H9 (cell line): ENCODE results near the gene LBHD2. TPM values are rescaled to one million over a fixed set of nuclear protein-coding genes. Genes with fewer than 3 reads are reported as not detected.

ENCODE experiments used
- DNase-seq: peaks from one replicate; pipeline ENCODE4 v3.0.0-alpha.2; 2017
- H2AFZ ChIP-seq: one replicate; pipeline ENCODE4 v1.6.1; 2013; ENCODE audit warnings: mild to moderate bottlenecking, low read length, control low read depth, moderate library complexity
- H2AK5ac ChIP-seq: 2 replicates; pipeline ENCODE4 v1.6.1; 2013; ENCODE audit warnings: low read length, control low read depth, mixed read lengths; ENCODE audit not compliant: insufficient read length
- H2BK120ac ChIP-seq: one replicate; pipeline ENCODE4 v1.6.1; 2013; ENCODE audit warnings: low read depth, mild to moderate bottlenecking, low read length, control low read depth, inconsistent platforms; ENCODE audit not compliant: poor library complexity, severe bottlenecking
- H2BK12ac ChIP-seq: 2 replicates; pipeline ENCODE4 v1.6.1; 2013; ENCODE audit warnings: low read length, control low read depth, mixed read lengths, low read depth; ENCODE audit not compliant: insufficient read length
- H2BK15ac ChIP-seq: 2 replicates; pipeline ENCODE4 v1.6.1; 2013; ENCODE audit warnings: low read depth, low read length, control low read depth
- H2BK20ac ChIP-seq: one replicate; pipeline ENCODE4 v1.6.1; 2013; ENCODE audit warnings: low read depth, mild to moderate bottlenecking, low read length, control low read depth, inconsistent platforms; ENCODE audit not compliant: poor library complexity, severe bottlenecking
- H2BK5ac ChIP-seq: 2 replicates; pipeline ENCODE4 v1.6.1; 2013; ENCODE audit warnings: low read length, control low read depth, mixed read lengths; ENCODE audit not compliant: insufficient read length
- H3K14ac ChIP-seq: 2 replicates; pipeline ENCODE4 v1.6.1; 2013; ENCODE audit warnings: low read length, control low read depth; ENCODE audit not compliant: insufficient read depth
- H3K18ac ChIP-seq: 2 replicates; pipeline ENCODE4 v1.6.1; 2013; ENCODE audit warnings: low read depth, mild to moderate bottlenecking, mixed read lengths, low read length, control low read depth; ENCODE audit not compliant: insufficient read length
- H3K23ac ChIP-seq: 2 replicates; pipeline ENCODE4 v1.6.1; 2013; ENCODE audit warnings: low read length, control low read depth, mixed read lengths, low read depth; ENCODE audit not compliant: insufficient read length
- H3K23me2 ChIP-seq: 2 replicates; pipeline ENCODE4 v1.6.1; 2013; ENCODE audit warnings: low read depth, mild to moderate bottlenecking, mixed read lengths, low read length, control low read depth; ENCODE audit not compliant: insufficient read length, poor library complexity, severe bottlenecking
- H3K27ac ChIP-seq: 2 replicates; pipeline ENCODE4 v1.5.1; 2013; ENCODE audit warnings: low read length, control low read depth, mixed read lengths, low read depth; ENCODE audit not compliant: insufficient read length
- H3K27me3 ChIP-seq: 2 replicates; pipeline ENCODE4 v1.6.1; 2013; ENCODE audit warnings: low read length, control low read depth, inconsistent platforms; ENCODE audit not compliant: insufficient read depth
- H3K4ac ChIP-seq: 2 replicates; pipeline ENCODE4 v1.6.1; 2013; ENCODE audit warnings: low read depth, mild to moderate bottlenecking, control low read depth, inconsistent platforms, low read length, moderate library complexity
- H3K4me1 ChIP-seq: 2 replicates; pipeline ENCODE4 v1.6.1; 2013; ENCODE audit warnings: low read length, control low read depth, inconsistent platforms; ENCODE audit not compliant: insufficient read depth
- H3K4me2 ChIP-seq: 2 replicates; pipeline ENCODE4 v1.6.1; 2013; ENCODE audit warnings: low read length, control low read depth, mixed read lengths; ENCODE audit not compliant: insufficient read length, insufficient read depth
- H3K56ac ChIP-seq: 2 replicates; pipeline ENCODE4 v1.6.1; 2013; ENCODE audit warnings: low read depth, mild to moderate bottlenecking, mixed read lengths, low read length, control low read depth; ENCODE audit not compliant: insufficient read length
- H3K79me1 ChIP-seq: 2 replicates; pipeline ENCODE4 v1.6.1; 2013; ENCODE audit warnings: low read depth, mild to moderate bottlenecking, moderate library complexity, low read length, control low read depth, inconsistent platforms; ENCODE audit not compliant: insufficient read depth, poor library complexity, severe bottlenecking
- H3K79me2 ChIP-seq: 2 replicates; pipeline ENCODE4 v1.6.1; 2013; ENCODE audit warnings: low read length, control low read depth, inconsistent platforms; ENCODE audit not compliant: insufficient read depth
- H3K9ac ChIP-seq: 2 replicates; pipeline ENCODE4 v1.6.1; 2013; ENCODE audit warnings: low read length, control low read depth, mixed read lengths; ENCODE audit not compliant: insufficient read length; ENCODE audit errors: extremely low read depth
- H3K9me3 ChIP-seq: one replicate; pipeline ENCODE4 v1.6.1; 2013; ENCODE audit warnings: low read depth, low read length, inconsistent platforms; ENCODE audit not compliant: control insufficient read depth
- H3T11ph ChIP-seq: one replicate; pipeline ENCODE4 v1.6.1; 2013; ENCODE audit warnings: mild to moderate bottlenecking, low read length, control low read depth, inconsistent platforms
- H4K20me1 ChIP-seq: one replicate; pipeline ENCODE4 v1.6.1; 2013; ENCODE audit not compliant: control insufficient read depth, insufficient read length, insufficient read depth
- H4K5ac ChIP-seq: 2 replicates; pipeline ENCODE4 v1.6.1; 2013; ENCODE audit warnings: low read depth, mild to moderate bottlenecking, mixed read lengths, low read length, control low read depth; ENCODE audit not compliant: insufficient read length
- H4K8ac ChIP-seq: replicated peaks from 2 replicates; pipeline ENCODE4 v1.6.1; 2013; ENCODE audit warnings: low read length, control low read depth, mixed read lengths, low read depth; ENCODE audit not compliant: insufficient read length
- H4K91ac ChIP-seq: 2 replicates; pipeline ENCODE4 v1.6.1; 2013; ENCODE audit warnings: low read depth, mild to moderate bottlenecking, moderate library complexity, mixed read lengths, low read length, control low read depth; ENCODE audit not compliant: insufficient read length
- H3K27ac Mint-ChIP-seq, 3 experiments: 2 replicates in 2 of 3; 3 replicates in 1 of 3; pipeline ENCODE4 v1.8.0; 2020 to 2021; ENCODE audit warnings: mixed read lengths in 3 of 3, mild to moderate bottlenecking in 1 of 3, moderate library complexity in 1 of 3
- H3K27me3 Mint-ChIP-seq: 2 replicates; pipeline ENCODE4 v1.8.0; 2021; ENCODE audit warnings: low read depth, mild to moderate bottlenecking, moderate library complexity, mixed read lengths
- H3K36me3 Mint-ChIP-seq, 3 experiments: 2 replicates in 2 of 3; 3 replicates in 1 of 3; pipeline ENCODE4 v1.8.0; 2020 to 2021; ENCODE audit warnings: low read depth in 3 of 3, mixed read lengths in 3 of 3; ENCODE audit not compliant: insufficient read depth in 1 of 3
- H3K4me1 Mint-ChIP-seq, 2 experiments: 2 replicates each; pipeline ENCODE4 v1.8.0; 2020; ENCODE audit warnings: mixed read lengths in 2 of 2
- H3K4me3 Mint-ChIP-seq, 2 experiments: 2 replicates in 1 of 2; 3 replicates in 1 of 2; pipeline ENCODE4 v1.8.0; 2020 to 2021; ENCODE audit warnings: mild to moderate bottlenecking in 2 of 2, mixed read lengths in 2 of 2, moderate library complexity in 1 of 2
- H3K9me3 Mint-ChIP-seq, 2 experiments: 2 replicates in 1 of 2; 3 replicates in 1 of 2; pipeline ENCODE4 v1.8.0; 2020; ENCODE audit warnings: mild to moderate bottlenecking in 2 of 2, mixed read lengths in 2 of 2, moderate library complexity in 1 of 2
- WGBS: extraction: QIAGEN DNeasy Blood & Tissue Kit; methylation state at CpG from one replicate; pipeline ENCODE4 v1.1.7; 2013; ENCODE audit warnings: missing lambda C conversion rate, low lambda C conversion rate, mixed read lengths; ENCODE audit not compliant: insufficient read length; ENCODE audit errors: extremely low coverage; 5-methylcytosine and 5-hydroxymethylcytosine counted together
- total RNA-seq: library from RNA; stranded (reverse); gene quantifications from 2 replicates; pipeline ENCODE4 v1.2.1, GENCODE V29; 2021
- TF ChIP-seq, protein P1 (sequence below): fragments of 200-600 bp; sonication (generic); conservative IDR thresholded peaks from 3 replicates; pipeline ENCODE4 v1.8.0; 2021; ENCODE audit warnings: antibody characterized with exemption, mild to moderate bottlenecking

LBHD2 gene
- total RNA-seq, 1 experiment from 2014 or later = not detected

DNA sequence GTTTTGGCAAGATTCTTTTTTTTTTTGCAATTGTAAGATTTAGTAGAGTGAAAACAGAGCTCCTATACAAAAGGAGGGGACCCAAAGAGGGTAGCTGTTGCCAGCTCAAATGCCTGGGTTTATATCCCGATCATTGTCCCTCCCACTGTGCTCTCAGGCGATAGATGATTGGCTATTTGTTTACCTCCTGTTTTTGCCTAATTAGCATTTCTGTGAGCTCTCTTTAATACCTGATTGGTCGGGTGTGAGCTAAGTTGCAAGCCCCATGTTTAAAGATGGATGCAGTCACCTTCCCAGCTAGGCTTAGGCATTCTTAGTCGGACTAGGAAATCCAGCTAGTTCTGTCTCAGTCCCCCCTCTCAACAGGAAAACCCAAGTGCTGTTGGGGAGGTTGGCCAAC, 12.4 kb downstream of the LBHD2 start:
- H3K4me2 ChIP-seq = no peak overlapping the region
- Mint-ChIP-seq H3K27me3 (peaks cover 7% of the 10 kb centered on the region), H3K9me3 (no peaks in the 10 kb centered on the region), H3K4me1 (peaks cover 13 to 44% of the 10 kb centered on the region in 2 experiments), H3K4me3 (peak overlapping the region in 1 of 2 experiments; percentile 43; a peak in 2 of 5 replicates), H3K36me3 (no peaks in the 10 kb centered on the region), H3K27ac (peak overlapping the region in 2 of 3 experiments; percentile 5 to 88; a peak in 3 of 7 replicates)
- H4K20me1 ChIP-seq = no peaks in the 10 kb centered on the region
- no peak for DNase-seq
- no peak overlapping the region for H4K8ac ChIP-seq
- H3K56ac ChIP-seq = no peak overlapping the region
- TF ChIP-seq, protein P1, sequence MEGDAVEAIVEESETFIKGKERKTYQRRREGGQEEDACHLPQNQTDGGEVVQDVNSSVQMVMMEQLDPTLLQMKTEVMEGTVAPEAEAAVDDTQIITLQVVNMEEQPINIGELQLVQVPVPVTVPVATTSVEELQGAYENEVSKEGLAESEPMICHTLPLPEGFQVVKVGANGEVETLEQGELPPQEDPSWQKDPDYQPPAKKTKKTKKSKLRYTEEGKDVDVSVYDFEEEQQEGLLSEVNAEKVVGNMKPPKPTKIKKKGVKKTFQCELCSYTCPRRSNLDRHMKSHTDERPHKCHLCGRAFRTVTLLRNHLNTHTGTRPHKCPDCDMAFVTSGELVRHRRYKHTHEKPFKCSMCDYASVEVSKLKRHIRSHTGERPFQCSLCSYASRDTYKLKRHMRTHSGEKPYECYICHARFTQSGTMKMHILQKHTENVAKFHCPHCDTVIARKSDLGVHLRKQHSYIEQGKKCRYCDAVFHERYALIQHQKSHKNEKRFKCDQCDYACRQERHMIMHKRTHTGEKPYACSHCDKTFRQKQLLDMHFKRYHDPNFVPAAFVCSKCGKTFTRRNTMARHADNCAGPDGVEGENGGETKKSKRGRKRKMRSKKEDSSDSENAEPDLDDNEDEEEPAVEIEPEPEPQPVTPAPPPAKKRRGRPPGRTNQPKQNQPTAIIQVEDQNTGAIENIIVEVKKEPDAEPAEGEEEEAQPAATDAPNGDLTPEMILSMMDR = no peak
- H3K23me2 ChIP-seq = no peaks in the 10 kb centered on the region
- no peak overlapping the region for H3K9ac ChIP-seq
- no peaks in the 10 kb centered on the region for H3K79me1 ChIP-seq
- no peaks in the 10 kb centered on the region; the same call in 1 of the 2 replicates for H3K4me1 ChIP-seq
- no peak overlapping the region for H3K23ac ChIP-seq
- no peaks in the 10 kb centered on the region for H3K79me2 ChIP-seq
- no peak overlapping the region for H4K5ac ChIP-seq
- no peak overlapping the region for H3T11ph ChIP-seq
- H3K18ac ChIP-seq = no peak overlapping the region
- H2BK120ac ChIP-seq = no peak overlapping the region
- H2AFZ ChIP-seq = no peak overlapping the region
- H2BK15ac ChIP-seq = no peak overlapping the region
- H3K27ac ChIP-seq = no peak overlapping the region
- H3K14ac ChIP-seq = no peak overlapping the region
- H2BK20ac ChIP-seq = no peak overlapping the region
- H3K4ac ChIP-seq = no peak overlapping the region
- no peak overlapping the region for H2BK5ac ChIP-seq
- no peak overlapping the region for H4K91ac ChIP-seq
- H2AK5ac ChIP-seq = no peak overlapping the region
- H2BK12ac ChIP-seq = no peak overlapping the region
- WGBS = no CpG with 5 or more reads among the region's 4 CpGs
- no peaks in the 10 kb centered on the region for H3K9me3 ChIP-seq
- no peaks in the 10 kb centered on the region for H3K27me3 ChIP-seq
